Breast epithelium (tissue), 4 donors: ENCODE results near the gene DUSP16. TPM values are rescaled to one million over a fixed set of nuclear protein-coding genes. Genes with fewer than 3 reads are reported as not detected.

Source experiments
- DNase-seq, 2 donors: peaks; one replicate each; pipeline ENCODE4 v3.0.0-alpha.2; 2019; ENCODE audit warnings: low spot score in 2 of 2
- H3K27ac ChIP-seq, 2 donors: fragments of 200-600 bp; sonication (generic) in 1 of 2; one replicate each; pipeline ENCODE4 v1.5.1; 2016 to 2019; ENCODE audit warnings: mild to moderate bottlenecking in 1 of 2
- H3K27me3 ChIP-seq, 2 donors: fragments of 200-600 bp; sonication (generic) in 1 of 2; one replicate each; pipeline versions ENCODE4 v1.5.1 to v1.6.0; 2017 to 2019; ENCODE audit warnings: control low read depth in 1 of 2, mild to moderate bottlenecking in 1 of 2
- H3K36me3 ChIP-seq: fragments of 200-600 bp; one replicate; pipeline ENCODE4 v1.5.1; 2019
- H3K4me1 ChIP-seq, 2 donors: fragments of 200-600 bp; sonication (generic); one replicate each; pipeline ENCODE4 v1.5.1; 2016 to 2019; ENCODE audit warnings: control low read depth in 1 of 2
- H3K4me3 ChIP-seq, 3 donors: fragments of 200-600 bp; sonication (generic); 1 replicate in 2 of 3; 2 replicates in 1 of 3; pipeline ENCODE4 v1.5.1; 2016 to 2019; ENCODE audit warnings: mild to moderate bottlenecking in 3 of 3, moderate library complexity in 2 of 3
- H3K9me3 ChIP-seq, 2 donors: fragments of 200-600 bp; sonication (generic) in 1 of 2; one replicate each; pipeline ENCODE4 v1.5.1; 2016 to 2019; ENCODE audit warnings: control low read depth in 1 of 2
- CTCF ChIP-seq, 3 donors: fragments of 450-650 bp; IDR thresholded peaks; one replicate each; pipeline ENCODE4 v1.5.1; 2016 to 2017; ENCODE audit warnings: antibody characterized with exemption in 3 of 3, mild to moderate bottlenecking in 3 of 3, moderate library complexity in 3 of 3
- POLR2A ChIP-seq: fragments of 450-650 bp; IDR thresholded peaks from one replicate; pipeline ENCODE4 v1.6.1; 2016; ENCODE audit warnings: antibody characterized with exemption, mild to moderate bottlenecking, moderate library complexity
- POLR2AphosphoS5 ChIP-seq, 3 donors: sonication (generic); formaldehyde crosslinking; IDR thresholded peaks; one replicate each; pipeline ENCODE4 v1.6.1; 2017; ENCODE audit warnings: antibody characterized with exemption in 3 of 3
- intact Hi-C: fragments of 100-400 bp; cut with DNase I; formaldehyde crosslinking; loops from one replicate; pipeline ENCODE4 v1.15.1; 2023; ENCODE audit warnings: low total_unique reads
- total RNA-seq, 3 donors: library from RNA; depleted of rRNA; stranded (reverse); fragments of >200 nt; gene quantifications; one replicate each; pipeline ENCODE4 v1.1.0, GENCODE V29; 2016

Gene DUSP16
- total RNA-seq, 3 donors from 2014 or later, result 10.9 to 63.3 (median 61.0) TPM

GRCh38 chr12:12550277-12550676, 12.4 kb downstream of the DUSP16 start:
- no peak for TF ChIP-seq CTCF (IDR thresholded peaks at IDR 0.05)
- no peak for TF ChIP-seq POLR2A
- TF ChIP-seq POLR2AphosphoS5 (IDR thresholded peaks at IDR 0.05), result no peak
- no peaks in the 10 kb centered on the region for H3K27me3 ChIP-seq
- intact Hi-C loops, result no loop called here

GRCh38 chr12:12549426-12549825, 13.2 kb downstream of the DUSP16 start:
- H3K27me3 ChIP-seq, result no peaks in the 10 kb centered on the region
- no peaks in the 10 kb centered on the region for H3K9me3 ChIP-seq
- intact Hi-C loops, result no loop called here
- TF ChIP-seq CTCF (IDR thresholded peaks at IDR 0.05) (no peak), POLR2A (no peak), POLR2AphosphoS5 (IDR thresholded peaks at IDR 0.05) (no peak)
- H3K4me1 ChIP-seq, result no peaks in the 10 kb centered on the region
- no peak overlapping the region for H3K27ac ChIP-seq
- no peak overlapping the region for H3K4me3 ChIP-seq
- no peaks in the 10 kb centered on the region for H3K36me3 ChIP-seq
- no peak for DNase-seq

More at GRCh38 chr12:12550277-12550676, 12.4 kb downstream of the DUSP16 start:
- Histone ChIP-seq H3K36me3 (no peaks in the 10 kb centered on the region), H3K4me3 (no peak overlapping the region), H3K27ac (no peak overlapping the region), H3K9me3 (no peaks in the 10 kb centered on the region), H3K4me1 (no peaks in the 10 kb centered on the region)
- no peak for DNase-seq

- Histone ChIP-seq H3K4me3 (no peak overlapping the region), H3K9me3 (no peaks in the 10 kb centered on the region), H3K27ac (no peak overlapping the region), H3K27me3 (no peaks in the 10 kb centered on the region), H3K36me3 (no peaks in the 10 kb centered on the region), H3K4me1 (no peaks in the 10 kb centered on the region)
- DNase-seq, result no peak
- TF ChIP-seq CTCF (IDR thresholded peaks at IDR 0.05), result no peak
- no peak for TF ChIP-seq POLR2A
- TF ChIP-seq POLR2AphosphoS5 (IDR thresholded peaks at IDR 0.05), result no peak
- intact Hi-C loops, result no loop called here
These were observed 13.9 kb downstream of the DUSP16 start for GRCh38 chr12:12548713-12549112.

GRCh38 chr12:12546314-12546772, 16.3 kb downstream of the DUSP16 start:
- intact Hi-C loops, result no loop called here
- no peaks in the 10 kb centered on the region for H3K36me3 ChIP-seq
- H3K27me3 ChIP-seq, result no peaks in the 10 kb centered on the region
- DNase-seq, result no peak
- no peak overlapping the region for H3K4me3 ChIP-seq
- TF ChIP-seq POLR2A, result no peak
- no peak for TF ChIP-seq POLR2AphosphoS5 (IDR thresholded peaks at IDR 0.05)
- no peaks in the 10 kb centered on the region for H3K4me1 ChIP-seq
- H3K27ac ChIP-seq, result no peak overlapping the region
- no peaks in the 10 kb centered on the region for H3K9me3 ChIP-seq

GRCh38 chr12:12543959-12544358, 18.7 kb downstream of the DUSP16 start:
- H3K27ac ChIP-seq, result no peak overlapping the region
- H3K36me3 ChIP-seq, result no peaks in the 10 kb centered on the region
- no peaks in the 10 kb centered on the region for H3K4me1 ChIP-seq
- intact Hi-C loops, result no loop called here
- no peaks in the 10 kb centered on the region for H3K9me3 ChIP-seq
- H3K4me3 ChIP-seq, result no peak overlapping the region
- DNase-seq, result no peak
- no peaks in the 10 kb centered on the region for H3K27me3 ChIP-seq
- no peak for TF ChIP-seq POLR2A
- no peak for TF ChIP-seq POLR2AphosphoS5 (IDR thresholded peaks at IDR 0.05)
- TF ChIP-seq CTCF (IDR thresholded peaks at IDR 0.05), result no peak

- no peak for DNase-seq
- no peaks in the 10 kb centered on the region for H3K27me3 ChIP-seq
- H3K4me3 ChIP-seq, result no peak overlapping the region
- H3K4me1 ChIP-seq, result no peaks in the 10 kb centered on the region
- H3K9me3 ChIP-seq, result no peaks in the 10 kb centered on the region
- TF ChIP-seq POLR2AphosphoS5 (IDR thresholded peaks at IDR 0.05) (no peak), CTCF (IDR thresholded peaks at IDR 0.05) (no peak), POLR2A (no peak)
- H3K36me3 ChIP-seq, result no peaks in the 10 kb centered on the region
- intact Hi-C loops, result no loop called here
- no peak overlapping the region for H3K27ac ChIP-seq
These were observed 19.7 kb downstream of the DUSP16 start for GRCh38 chr12:12542964-12543363.
